PC-3 (cell line): ENCODE measurements around the gene LYRM4. TPM values are rescaled to one million over a fixed set of nuclear protein-coding genes. Genes with fewer than 3 reads are reported as not detected.

ENCODE experiments used
- ATAC-seq: fragments of 200-7000 bp; cut with Tn5 transposase; 2 replicates; pipeline ENCODE4 v1.9.1; 2020; ENCODE audit warnings: mild to moderate bottlenecking, moderate library complexity
- BruUV-seq: library from RNA; stranded (reverse); fragments of 400-500 nt; replicated peaks from 2 replicates; lab custom pipeline; 2021; lab: Mats Ljungman, UMichigan
- CTCF ChIA-PET: fragments of 300-600 bp; sonication (Branson Sonifier 250); formaldehyde crosslinking; loops from one replicate; lab custom pipeline; 2022; ENCODE audit warnings: antibody characterized with exemption; lab: Charles Lee
- POLR2A ChIA-PET: fragments of 300-600 bp; sonication (Branson Sonifier 250); formaldehyde crosslinking; loops from one replicate; lab custom pipeline; 2022; ENCODE audit warnings: antibody characterized with exemption; ENCODE audit not compliant: unreplicated experiment; lab: Charles Lee
- DNase-seq: peaks from one replicate; pipeline ENCODE4 v3.0.0-alpha.2; 2015
- H2AFZ ChIP-seq: fragments of 300-600 bp; sonication (generic); 2 replicates; pipeline ENCODE4 v1.6.0; 2016; ENCODE audit warnings: antibody characterized with exemption, low read length
- H3F3A ChIP-seq: fragments of 300-600 bp; sonication (generic); one replicate; pipeline ENCODE4 v1.6.0; 2017; ENCODE audit warnings: antibody characterized with exemption, low read length, control low read depth, mild to moderate bottlenecking; ENCODE audit not compliant: unreplicated experiment
- H3K27ac ChIP-seq: fragments of 300-600 bp; sonication (generic); 2 replicates; pipeline ENCODE4 v1.5.1; 2016; ENCODE audit warnings: mild to moderate bottlenecking, low read length
- H3K27me3 ChIP-seq: fragments of 300-600 bp; sonication (generic); 2 replicates; pipeline ENCODE4 v1.6.1; 2016; ENCODE audit warnings: low read length, mixed read lengths
- H3K36me3 ChIP-seq: fragments of 300-600 bp; sonication (generic); 2 replicates; pipeline ENCODE4 v1.6.1; 2016; ENCODE audit warnings: low read depth, mixed run types, low read length, mixed read lengths
- H3K4me1 ChIP-seq: fragments of 300-600 bp; sonication (generic); 2 replicates; pipeline ENCODE4 v1.5.1; 2016; ENCODE audit warnings: low read length; ENCODE audit not compliant: insufficient read depth
- H3K4me2 ChIP-seq: fragments of 300-600 bp; sonication (generic); 2 replicates; pipeline ENCODE4 v1.6.0; 2016; ENCODE audit warnings: low read length
- H3K4me3 ChIP-seq: fragments of 300-600 bp; sonication (generic); 2 replicates; pipeline ENCODE4 v1.5.1; 2016; ENCODE audit warnings: mild to moderate bottlenecking, low read length, mixed read lengths
- H3K79me2 ChIP-seq: fragments of 300-600 bp; sonication (generic); 2 replicates; pipeline ENCODE4 v1.6.1; 2017; ENCODE audit warnings: low read length, mixed read lengths
- H3K9ac ChIP-seq: fragments of 300-600 bp; sonication (generic); 2 replicates; pipeline ENCODE4 v1.6.0; 2016; ENCODE audit warnings: mild to moderate bottlenecking, low read length
- H3K9me2 ChIP-seq: fragments of 300-600 bp; sonication (generic); replicated peaks from 2 replicates; pipeline ENCODE4 v1.6.1; 2016; ENCODE audit warnings: mixed run types, low read length, mixed read lengths
- H3K9me3 ChIP-seq: fragments of 300-600 bp; sonication (generic); 2 replicates; pipeline ENCODE4 v1.6.1; 2016; ENCODE audit warnings: low read length, mixed read lengths
- H4K20me1 ChIP-seq: fragments of 300-600 bp; sonication (generic); 2 replicates; pipeline ENCODE4 v1.6.1; 2016; ENCODE audit warnings: low read length, mixed read lengths
- CTCF ChIP-seq: fragments of 300-600 bp; sonication (generic); conservative IDR thresholded peaks from 2 replicates; pipeline ENCODE4 v1.5.1; 2017; ENCODE audit warnings: antibody characterized with exemption, low read depth, mild to moderate bottlenecking, low read length
- EZH2 ChIP-seq: fragments of 300-600 bp; sonication (generic); IDR thresholded peaks from one replicate; pipeline ENCODE4 v1.6.1; 2017; ENCODE audit warnings: antibody characterized with exemption, mild to moderate bottlenecking, low read length; ENCODE audit not compliant: unreplicated experiment
- EZH2phosphoT487 ChIP-seq: fragments of 300-600 bp; sonication (generic); IDR thresholded peaks from 2 replicates; pipeline ENCODE4 v1.6.1; 2018; ENCODE audit warnings: mild to moderate bottlenecking, antibody characterized with exemption, low read length, borderline replicate concordance
- intact Hi-C: fragments of 100-400 bp; cut with micrococcal nuclease; formaldehyde crosslinking; loops from 2 replicates; pipeline ENCODE4 v1.9.0; 2023
- total RNA-seq: library from RNA; depleted of rRNA; stranded (reverse); fragments of >200 nt; gene quantifications from 2 replicates; pipeline ENCODE4 v1.2.3, GENCODE V29; 2014

The LYRM4 gene
- total RNA-seq, 1 experiment from 2014 or later = 27.7 TPM

- no peak for TF ChIP-seq EZH2phosphoT487
- no peak for TF ChIP-seq EZH2
- no peak for TF ChIP-seq CTCF
- CTCF ChIA-PET = no interaction called here
- POLR2A ChIA-PET = no interaction called here
These were observed 59.5 kb downstream of the LYRM4 start for GRCh38 chr6:5201271-5201670.

DNA sequence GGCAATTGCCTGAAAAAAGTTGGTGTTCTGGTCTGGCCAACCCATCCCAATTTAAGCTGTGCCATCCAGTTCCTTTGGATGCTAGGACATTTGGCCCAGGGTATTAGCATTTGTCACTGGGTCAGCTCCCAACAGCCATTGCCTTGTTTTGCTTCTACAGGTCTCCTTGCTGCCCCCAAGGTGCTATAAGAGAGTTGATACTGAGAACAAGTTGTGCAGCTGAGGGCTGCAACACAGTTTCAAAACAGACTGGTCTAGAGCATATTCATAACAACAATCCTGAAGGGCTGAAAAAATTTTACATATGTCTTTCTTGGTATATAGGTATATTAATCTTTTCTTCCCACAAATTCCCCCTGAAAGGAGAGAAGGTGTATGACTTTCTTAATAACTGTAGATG is 61.0 kb downstream of the LYRM4 start:
- no peak for ATAC-seq
- no peak for TF ChIP-seq EZH2phosphoT487
- no peak for TF ChIP-seq EZH2
- no peak for TF ChIP-seq CTCF
- H3K9ac ChIP-seq = no peak overlapping the region
- H3K79me2 ChIP-seq = 0 out of 2 replicates have a peak, but pooled peaks cover under 1% of the 10 kb centered on the region
- no peaks in the 10 kb centered on the region for H3F3A ChIP-seq
- H3K9me3 ChIP-seq = no peaks in the 10 kb centered on the region
- no peaks in the 10 kb centered on the region for H3K4me1 ChIP-seq
- intact Hi-C loops = no loop called here
- no peak overlapping the region for H2AFZ ChIP-seq
- no peak overlapping the region for H3K4me2 ChIP-seq
- H3K4me3 ChIP-seq = no peak overlapping the region
- POLR2A ChIA-PET = no interaction called here
- no peaks in the 10 kb centered on the region for H3K27me3 ChIP-seq
- H4K20me1 ChIP-seq = no peaks in the 10 kb centered on the region
- DNase-seq = no peak
- CTCF ChIA-PET = no interaction called here
- no TSS peak for BruUV-seq
- no peak overlapping the region for H3K27ac ChIP-seq
- H3K9me2 ChIP-seq = no peaks in the 10 kb centered on the region
- no peaks in the 10 kb centered on the region for H3K36me3 ChIP-seq

More at GRCh38 chr6:5201271-5201670, 59.5 kb downstream of the LYRM4 start:
- Histone ChIP-seq H3K4me3 (no peak overlapping the region), H3K79me2 (0 out of 2 replicates have a peak, but pooled peaks cover 7% of the 10 kb centered on the region), H3K36me3 (no peaks in the 10 kb centered on the region), H3K27ac (no peak overlapping the region), H3K9me3 (no peaks in the 10 kb centered on the region), H4K20me1 (no peaks in the 10 kb centered on the region), H3F3A (no peaks in the 10 kb centered on the region), H2AFZ (no peak overlapping the region), H3K4me2 (no peak overlapping the region), H3K9me2 (no peaks in the 10 kb centered on the region), H3K27me3 (no peaks in the 10 kb centered on the region), H3K9ac (no peak overlapping the region), H3K4me1 (peaks cover 11% of the 10 kb centered on the region)
- ATAC-seq (no peak), DNase-seq (no peak)
- BruUV-seq = no TSS peak
- intact Hi-C loops = no loop called here

- DNase-seq = no peak
- no TSS peak for BruUV-seq
- CTCF ChIA-PET = no interaction called here
These were observed 61.5 kb downstream of the LYRM4 start for GRCh38 chr6:5199283-5199682.

More at GRCh38 chr6:5199283-5199682, 61.5 kb downstream of the LYRM4 start:
- intact Hi-C loops = no loop called here
- no peak overlapping the region for H2AFZ ChIP-seq
- no peak overlapping the region for H3K9ac ChIP-seq
- TF ChIP-seq EZH2 = no peak
- no peak for TF ChIP-seq EZH2phosphoT487
- TF ChIP-seq CTCF = no peak
- no peaks in the 10 kb centered on the region for H3K36me3 ChIP-seq
- no peak for ATAC-seq
- no peak overlapping the region for H3K4me2 ChIP-seq
- H3K27ac ChIP-seq = no peak overlapping the region
- no peaks in the 10 kb centered on the region for H3K79me2 ChIP-seq
- H3K4me3 ChIP-seq = no peak overlapping the region
- no peaks in the 10 kb centered on the region for H3K27me3 ChIP-seq
- H4K20me1 ChIP-seq = no peaks in the 10 kb centered on the region
- no peaks in the 10 kb centered on the region for H3K4me1 ChIP-seq
- H3F3A ChIP-seq = no peaks in the 10 kb centered on the region
- POLR2A ChIA-PET = no interaction called here
- no peaks in the 10 kb centered on the region for H3K9me2 ChIP-seq
- no peaks in the 10 kb centered on the region for H3K9me3 ChIP-seq
